GM13976 (cell line): ENCODE measurements around the gene MINDY1.

ENCODE experiments used
- DNase-seq: peaks from one replicate; pipeline ENCODE4 v3.0.0; 2012; ENCODE audit warnings: low spot score
- in situ Hi-C: fragments of 300-500 bp; cut with MboI; formaldehyde crosslinking; loops from one replicate; pipeline ENCODE4 v1.12.0; 2022; ENCODE audit warnings: low sequenced_read_pairs, mixed read lengths, inconsistent platforms; ENCODE audit not compliant: unreplicated experiment
- TF ChIP-seq, protein P1 (sequence below): IDR thresholded peaks from 2 replicates; pipeline ENCODE4 v1.5.1; 2012; ENCODE audit warnings: borderline replicate concordance, mild to moderate bottlenecking; ENCODE audit not compliant: insufficient read depth; ENCODE audit errors: extremely low read depth, missing control alignments, control extremely low read depth

The MINDY1 gene

DNA sequence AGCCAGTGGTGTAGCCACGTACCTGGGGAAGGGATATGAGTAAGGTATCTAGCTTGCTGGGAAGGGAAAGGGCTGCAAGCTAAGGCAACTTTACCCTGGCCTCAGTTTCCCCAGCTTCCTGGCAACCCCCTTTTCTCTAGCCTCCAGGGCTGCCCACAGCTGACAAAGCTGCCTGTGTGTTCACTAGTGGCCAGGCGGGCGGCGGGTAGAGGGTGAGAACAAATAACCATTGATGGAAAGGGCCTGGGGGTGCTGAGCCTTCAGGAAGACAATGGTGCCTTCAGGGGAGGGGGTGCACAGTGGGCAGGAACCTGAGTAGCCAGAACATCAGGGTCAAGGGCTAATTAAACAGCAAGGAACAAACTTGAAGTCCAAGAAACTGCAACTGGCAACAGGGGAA is 38.2 kb downstream of the MINDY1 start:
- TF ChIP-seq, protein P1, sequence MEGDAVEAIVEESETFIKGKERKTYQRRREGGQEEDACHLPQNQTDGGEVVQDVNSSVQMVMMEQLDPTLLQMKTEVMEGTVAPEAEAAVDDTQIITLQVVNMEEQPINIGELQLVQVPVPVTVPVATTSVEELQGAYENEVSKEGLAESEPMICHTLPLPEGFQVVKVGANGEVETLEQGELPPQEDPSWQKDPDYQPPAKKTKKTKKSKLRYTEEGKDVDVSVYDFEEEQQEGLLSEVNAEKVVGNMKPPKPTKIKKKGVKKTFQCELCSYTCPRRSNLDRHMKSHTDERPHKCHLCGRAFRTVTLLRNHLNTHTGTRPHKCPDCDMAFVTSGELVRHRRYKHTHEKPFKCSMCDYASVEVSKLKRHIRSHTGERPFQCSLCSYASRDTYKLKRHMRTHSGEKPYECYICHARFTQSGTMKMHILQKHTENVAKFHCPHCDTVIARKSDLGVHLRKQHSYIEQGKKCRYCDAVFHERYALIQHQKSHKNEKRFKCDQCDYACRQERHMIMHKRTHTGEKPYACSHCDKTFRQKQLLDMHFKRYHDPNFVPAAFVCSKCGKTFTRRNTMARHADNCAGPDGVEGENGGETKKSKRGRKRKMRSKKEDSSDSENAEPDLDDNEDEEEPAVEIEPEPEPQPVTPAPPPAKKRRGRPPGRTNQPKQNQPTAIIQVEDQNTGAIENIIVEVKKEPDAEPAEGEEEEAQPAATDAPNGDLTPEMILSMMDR: no peak
- DNase-seq: no peak
- in situ Hi-C loops: no loop called here

- TF ChIP-seq, protein P1: no peak
- in situ Hi-C loops: no loop called here
These were observed 38.8 kb downstream of the MINDY1 start for GRCh38 chr1:150967936-150968335.

GRCh38 chr1:150966011-150966410 is 40.7 kb downstream of the MINDY1 start:
- TF ChIP-seq, protein P1: no peak
- in situ Hi-C loops: no loop called here

More at GRCh38 chr1:150967936-150968335, 38.8 kb downstream of the MINDY1 start:
- peak; percentile 5 for DNase-seq

GRCh38 chr1:150965605-150966004 is 41.1 kb downstream of the MINDY1 start:
- no peak for DNase-seq
- TF ChIP-seq, protein P1: no peak
- in situ Hi-C loops: no loop called here

More at GRCh38 chr1:150966011-150966410, 40.7 kb downstream of the MINDY1 start:
- DNase-seq: no peak

DNA sequence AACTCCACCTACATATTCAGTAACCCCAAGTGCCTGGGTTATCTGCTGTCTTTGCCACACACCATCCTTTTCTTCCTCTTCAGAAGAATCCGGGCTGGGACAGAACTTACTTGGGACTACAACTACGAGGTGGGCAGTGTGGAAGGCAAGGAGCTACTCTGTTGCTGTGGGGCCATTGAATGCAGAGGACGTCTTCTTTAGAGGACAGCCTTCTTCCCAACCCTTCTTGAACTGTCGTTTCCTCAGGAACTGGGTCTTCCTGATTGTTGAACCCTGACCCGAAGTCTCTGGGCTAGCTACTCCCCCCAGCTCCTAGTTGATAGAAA is 42.6 kb downstream of the MINDY1 start:
- in situ Hi-C loops: no loop called here
- TF ChIP-seq, protein P1: no peak
- DNase-seq: no peak

DNA sequence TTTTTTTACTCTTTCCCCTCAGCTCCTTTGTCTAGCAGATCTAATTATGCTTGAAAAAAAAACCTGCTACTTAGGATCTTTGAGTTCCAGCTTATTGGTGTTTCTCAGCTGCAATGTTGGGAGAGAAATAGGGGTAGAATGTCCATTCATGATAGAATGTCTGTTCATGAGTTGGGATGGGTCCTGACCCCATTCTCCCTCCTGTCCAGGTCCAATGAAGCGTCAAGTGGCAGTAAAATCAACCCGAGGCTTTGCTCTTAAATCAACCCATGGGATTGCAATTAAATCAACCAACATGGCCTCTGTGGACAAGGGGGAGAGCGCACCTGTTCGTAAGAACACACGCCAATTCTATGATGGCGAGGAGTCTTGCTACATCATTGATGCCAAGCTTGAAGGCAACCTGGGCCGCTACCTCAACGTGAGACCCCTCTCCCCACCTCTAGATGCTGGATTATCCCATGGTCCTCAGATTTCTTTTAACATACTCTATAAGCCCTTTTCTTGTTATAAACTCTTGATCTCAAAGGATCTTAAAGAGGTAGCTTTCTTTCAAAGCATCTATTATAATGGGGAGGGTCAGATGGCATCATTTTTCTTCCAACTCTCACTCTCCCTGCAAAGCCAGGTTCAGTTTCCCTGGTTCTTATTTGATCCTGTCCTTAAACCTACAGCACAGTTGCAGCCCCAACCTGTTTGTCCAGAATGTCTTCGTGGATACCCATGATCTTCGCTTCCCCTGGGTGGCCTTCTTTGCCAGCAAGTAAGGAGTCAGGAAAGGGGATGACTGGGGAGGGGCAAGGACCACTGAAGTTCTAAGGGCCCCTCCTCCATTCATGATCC is 43.2 kb downstream of the MINDY1 start:
- peak; percentile 10 for DNase-seq
- in situ Hi-C loops: no loop called here
- TF ChIP-seq, protein P1: no peak
